GM04504 (cell line): ENCODE measurements around the gene CNOT6L.
"Not testable (repeated sequence)": the region's sequence is repeated elsewhere in the genome, so short reads cannot be mapped to it uniquely, and the experiment has no call there.

Source experiments
- DNase-seq: peaks from one replicate; pipeline ENCODE4 v3.0.0-alpha.2; 2012; ENCODE audit warnings: low read depth

The CNOT6L gene

DNA sequence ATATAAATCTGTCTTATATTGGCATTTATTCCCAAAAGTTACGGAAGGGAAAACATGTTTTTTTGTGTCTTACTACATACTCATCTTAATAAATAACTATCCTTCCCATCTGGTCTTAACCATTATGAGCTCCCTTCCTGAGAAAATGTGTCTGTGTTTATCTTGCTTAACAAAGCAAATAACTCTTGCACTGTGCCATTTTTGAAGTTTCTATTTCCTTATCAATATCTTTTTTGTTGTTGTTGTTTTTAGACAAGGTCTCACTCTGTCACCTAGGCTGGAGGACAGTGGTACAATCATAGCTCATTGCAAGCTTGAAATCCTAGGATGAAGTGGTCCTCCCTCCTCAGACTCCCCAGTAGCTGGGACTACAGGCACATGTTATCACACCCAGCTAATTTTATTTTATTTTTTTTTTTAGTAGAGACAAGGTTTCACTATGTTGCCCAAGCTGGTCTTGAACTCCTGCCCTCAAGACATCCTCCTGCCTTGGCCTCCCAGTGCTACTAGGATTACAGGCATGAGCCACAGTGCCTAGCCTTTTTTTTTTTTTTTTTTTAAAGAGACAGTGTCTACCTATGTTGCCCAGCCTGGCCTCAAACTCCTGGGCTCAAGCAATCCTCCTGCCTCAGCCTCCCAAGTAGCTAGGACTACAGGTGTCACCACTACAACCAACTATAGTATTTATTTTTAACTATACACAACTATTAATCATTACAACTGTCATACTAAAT, 36.9 kb downstream of the CNOT6L start:
- DNase-seq = no peak

- DNase-seq = not testable (repeated sequence)
Measured at GRCh38 chr4:77780762-77781161, 38.4 kb downstream of the CNOT6L start.

- no peak for DNase-seq
Measured at GRCh38 chr4:77777135-77777807, 41.9 kb downstream of the CNOT6L start.

- DNase-seq = no peak
Measured at GRCh38 chr4:77776182-77777134, 42.7 kb downstream of the CNOT6L start.

- DNase-seq = peak; percentile 2
Measured at GRCh38 chr4:77773101-77773500, 46.1 kb downstream of the CNOT6L start.

DNA sequence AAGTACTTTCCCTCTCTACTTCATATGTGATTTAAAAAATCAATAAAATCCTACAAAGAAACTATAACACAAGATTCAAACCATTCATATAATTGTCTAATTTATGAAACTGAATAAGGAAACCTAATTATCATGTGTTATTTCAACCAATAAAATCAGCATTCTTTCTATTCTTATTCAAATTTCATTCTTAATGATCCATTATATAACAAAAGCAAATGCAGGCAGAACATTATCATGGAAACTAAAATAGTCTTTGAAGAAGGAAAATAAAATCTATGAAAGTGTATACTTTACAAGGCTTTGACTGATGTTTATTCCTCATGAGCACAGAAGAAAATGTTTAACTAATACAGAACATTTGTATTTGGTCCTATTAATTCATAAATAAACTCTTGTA, 47.6 kb downstream of the CNOT6L start:
- DNase-seq = no peak

- DNase-seq = no peak
Measured at GRCh38 chr4:77765720-77766119, 53.4 kb downstream of the CNOT6L start.

DNA sequence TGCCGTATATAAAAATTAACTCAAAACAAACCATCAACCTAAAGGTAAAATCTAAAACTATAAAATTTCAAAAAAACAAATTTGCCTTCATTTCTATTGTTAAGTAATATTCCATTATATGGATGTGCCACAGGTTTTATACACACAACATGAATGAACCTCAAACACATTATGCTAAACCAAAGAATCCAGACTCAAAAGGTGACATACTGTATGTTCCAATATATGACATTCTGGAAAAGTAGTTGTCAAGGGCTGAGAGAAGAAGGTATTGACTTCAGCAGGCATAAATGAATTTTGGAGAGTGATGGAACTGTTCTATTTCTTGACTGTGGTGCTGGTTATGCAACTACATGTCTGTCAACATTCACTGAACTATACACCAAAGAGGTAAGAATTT, 56.6 kb downstream of the CNOT6L start:
- DNase-seq = no peak

GRCh38 chr4:77761595-77761994, 57.6 kb downstream of the CNOT6L start:
- no peak for DNase-seq

DNA sequence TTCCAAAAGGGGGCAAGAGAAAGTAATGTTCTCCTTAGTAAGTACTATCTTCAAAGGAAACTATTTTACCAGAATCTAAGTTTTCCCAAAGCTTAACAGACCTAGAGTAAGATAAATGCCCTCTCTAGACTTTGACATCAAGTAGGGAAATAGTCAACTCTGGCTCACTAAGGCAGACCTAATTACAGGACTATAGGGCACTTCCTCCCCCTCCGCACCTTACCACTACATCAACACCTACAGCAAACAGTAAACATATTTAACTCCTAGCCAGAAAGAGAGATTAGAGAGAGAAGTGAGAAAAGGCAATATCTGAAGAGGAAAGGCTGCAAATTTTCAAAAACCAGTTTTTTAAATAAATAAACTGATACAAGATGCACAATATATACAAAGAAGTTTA, 60.4 kb downstream of the CNOT6L start:
- no peak for DNase-seq

DNA sequence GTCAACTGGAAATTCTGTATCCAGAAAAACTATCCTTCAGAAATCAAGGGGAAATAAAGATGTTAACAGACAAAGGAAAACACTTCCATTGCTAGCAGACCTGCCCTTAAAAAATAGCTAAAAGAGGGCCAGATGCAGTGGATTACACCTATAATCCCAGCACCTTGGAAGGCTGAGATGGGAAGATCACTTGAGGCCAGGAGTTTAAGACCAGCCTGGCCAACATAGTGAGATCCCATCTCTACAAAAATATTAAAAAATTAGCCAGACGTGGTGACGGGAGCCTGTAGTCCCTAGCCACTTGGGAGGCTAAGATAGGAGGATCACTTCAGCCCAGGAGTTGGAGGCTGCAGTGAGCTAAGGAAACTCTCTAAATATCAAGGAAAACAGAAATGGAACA, 67.4 kb downstream of the CNOT6L start:
- no peak for DNase-seq

- DNase-seq = no peak
Measured at GRCh38 chr4:77745792-77746191, 73.4 kb downstream of the CNOT6L start.

- DNase-seq = no peak
Measured at GRCh38 chr4:77742054-77742453, 77.1 kb downstream of the CNOT6L start.

- DNase-seq = no peak
Measured at GRCh38 chr4:77740480-77740879, 78.7 kb downstream of the CNOT6L start.

GRCh38 chr4:77734928-77735327, 84.2 kb downstream of the CNOT6L start:
- peak; percentile 9 for DNase-seq

DNA sequence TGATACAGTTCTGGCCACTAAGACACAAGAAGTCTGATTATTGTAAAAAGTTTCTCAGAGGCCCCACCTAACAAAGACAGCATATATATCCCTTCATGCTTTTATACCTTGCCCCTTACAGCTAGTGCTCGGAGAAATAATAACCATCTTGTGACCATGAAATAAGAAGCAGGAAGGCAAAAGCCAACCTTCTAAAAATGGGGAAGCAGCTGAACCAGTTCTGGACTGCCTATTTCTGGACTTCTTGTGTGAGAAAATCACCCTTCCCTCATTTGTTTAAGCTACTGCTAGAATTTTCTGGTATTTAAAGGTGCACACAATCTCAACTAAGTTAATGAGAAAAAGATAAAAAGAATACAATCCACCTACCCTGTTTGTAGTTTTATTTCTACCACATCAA, 87.5 kb downstream of the CNOT6L start:
- no peak for DNase-seq

GRCh38 chr4:77728420-77728819, 90.7 kb downstream of the CNOT6L start:
- DNase-seq = no peak

GRCh38 chr4:77721073-77721472, 98.1 kb downstream of the CNOT6L start:
- no peak for DNase-seq

DNA sequence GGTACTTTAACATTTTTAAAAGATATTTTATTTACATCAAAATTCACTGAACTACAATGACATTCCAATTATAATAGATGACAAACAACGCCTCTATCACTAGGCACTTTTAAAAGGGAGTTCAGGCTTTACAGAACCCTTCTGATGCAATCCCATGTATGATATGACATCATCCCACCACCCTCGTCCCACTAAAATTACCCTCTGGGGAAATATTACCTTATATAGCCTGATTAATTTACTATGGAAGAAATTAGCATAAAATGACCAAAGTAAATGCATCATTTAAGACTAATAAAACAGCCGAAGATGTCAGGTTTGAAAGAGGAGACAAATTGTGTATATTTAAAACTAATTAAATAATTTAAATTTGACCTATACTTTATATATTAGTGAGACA, 100.7 kb downstream of the CNOT6L start:
- DNase-seq = not testable (repeated sequence)

GRCh38 chr4:77715414-77716290, 103.5 kb downstream of the CNOT6L start:
- no peak for DNase-seq

DNA sequence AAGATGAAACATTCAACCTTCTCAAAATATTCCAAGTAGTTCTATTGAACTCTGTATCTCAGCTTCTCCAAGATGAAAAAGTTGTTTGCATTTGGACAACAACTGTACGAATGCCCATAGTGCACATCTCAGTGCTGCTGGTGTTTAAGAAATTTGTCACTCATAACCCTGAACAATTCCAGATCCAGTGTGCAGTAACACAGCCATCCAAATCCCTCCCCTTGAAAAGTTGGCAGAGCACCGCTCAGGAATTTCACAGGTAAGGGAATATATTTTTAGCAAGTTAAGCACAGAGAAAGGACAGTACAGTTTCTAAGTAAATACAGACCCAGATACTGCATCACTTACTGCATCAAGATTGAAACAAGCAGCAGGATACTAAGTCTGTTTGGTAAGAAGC, 104.7 kb downstream of the CNOT6L start:
- no peak for DNase-seq

DNA sequence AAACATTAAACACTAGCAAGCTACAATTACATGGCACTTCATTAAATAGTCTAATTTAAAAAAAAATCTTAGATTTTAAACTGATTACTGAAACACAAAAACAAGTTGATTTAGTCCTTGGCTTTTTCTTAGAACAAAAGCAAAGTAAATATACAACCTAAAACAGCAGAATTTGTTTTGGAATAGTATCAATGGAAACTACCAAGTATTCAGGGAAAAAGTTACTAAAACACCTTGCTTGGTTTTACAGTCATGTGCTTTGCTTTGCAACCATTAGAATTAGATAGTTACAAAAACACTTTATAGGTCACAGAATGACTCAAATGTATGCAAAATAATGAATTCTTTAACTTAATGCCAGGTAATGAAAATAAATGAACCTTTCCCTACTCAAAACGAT, 105.3 kb downstream of the CNOT6L start:
- DNase-seq = no peak
